Measurements from ENCODE around the gene MARCHF11. TPM values are rescaled to one million over a fixed set of nuclear protein-coding genes. Genes with fewer than 3 reads are reported as not detected.

The MARCHF11 gene
- total RNA-seq, 2 donors from 2014 or later, result not detected

GRCh38 chr5:16140944-16141343 is 38.6 kb downstream of the MARCHF11 start:
- no peak overlapping the region for H3K27ac ChIP-seq
- TF ChIP-seq, protein P1, sequence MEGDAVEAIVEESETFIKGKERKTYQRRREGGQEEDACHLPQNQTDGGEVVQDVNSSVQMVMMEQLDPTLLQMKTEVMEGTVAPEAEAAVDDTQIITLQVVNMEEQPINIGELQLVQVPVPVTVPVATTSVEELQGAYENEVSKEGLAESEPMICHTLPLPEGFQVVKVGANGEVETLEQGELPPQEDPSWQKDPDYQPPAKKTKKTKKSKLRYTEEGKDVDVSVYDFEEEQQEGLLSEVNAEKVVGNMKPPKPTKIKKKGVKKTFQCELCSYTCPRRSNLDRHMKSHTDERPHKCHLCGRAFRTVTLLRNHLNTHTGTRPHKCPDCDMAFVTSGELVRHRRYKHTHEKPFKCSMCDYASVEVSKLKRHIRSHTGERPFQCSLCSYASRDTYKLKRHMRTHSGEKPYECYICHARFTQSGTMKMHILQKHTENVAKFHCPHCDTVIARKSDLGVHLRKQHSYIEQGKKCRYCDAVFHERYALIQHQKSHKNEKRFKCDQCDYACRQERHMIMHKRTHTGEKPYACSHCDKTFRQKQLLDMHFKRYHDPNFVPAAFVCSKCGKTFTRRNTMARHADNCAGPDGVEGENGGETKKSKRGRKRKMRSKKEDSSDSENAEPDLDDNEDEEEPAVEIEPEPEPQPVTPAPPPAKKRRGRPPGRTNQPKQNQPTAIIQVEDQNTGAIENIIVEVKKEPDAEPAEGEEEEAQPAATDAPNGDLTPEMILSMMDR (IDR thresholded peaks at IDR 0.05), result no peak
- DNase-seq (ENCODE audit: low spot score) (no peak), ATAC-seq (ENCODE audit: insufficient number of reproducible peaks, low FRiP score, low read depth) (no peak)
- no peaks in the 10 kb centered on the region for H3K4me1 ChIP-seq (ENCODE audit: control insufficient read depth in 1 of 2, low read depth in 2 of 2)
- no peaks in the 10 kb centered on the region for H3K36me3 ChIP-seq
- no peaks in the 10 kb centered on the region for H3K27me3 ChIP-seq (replicated peaks; ENCODE audit: insufficient read depth)
- no peaks in the 10 kb centered on the region for H3K9me3 ChIP-seq
- H3K4me3 ChIP-seq, result no peak overlapping the region

GRCh38 chr5:16140417-16140816 is 39.2 kb downstream of the MARCHF11 start:
- Histone ChIP-seq H3K36me3 (no peaks in the 10 kb centered on the region), H3K4me1 (ENCODE audit: control insufficient read depth in 1 of 2, low read depth in 2 of 2) (no peaks in the 10 kb centered on the region), H3K9me3 (no peaks in the 10 kb centered on the region), H3K27me3 (replicated peaks; ENCODE audit: insufficient read depth) (no peaks in the 10 kb centered on the region), H3K4me3 (no peak overlapping the region), H3K27ac (no peak overlapping the region)
- TF ChIP-seq, protein P1 (IDR thresholded peaks at IDR 0.05), result no peak
- no peak for DNase-seq (ENCODE audit: low spot score)
- no peak for ATAC-seq (ENCODE audit: insufficient number of reproducible peaks, low FRiP score, low read depth)

DNA sequence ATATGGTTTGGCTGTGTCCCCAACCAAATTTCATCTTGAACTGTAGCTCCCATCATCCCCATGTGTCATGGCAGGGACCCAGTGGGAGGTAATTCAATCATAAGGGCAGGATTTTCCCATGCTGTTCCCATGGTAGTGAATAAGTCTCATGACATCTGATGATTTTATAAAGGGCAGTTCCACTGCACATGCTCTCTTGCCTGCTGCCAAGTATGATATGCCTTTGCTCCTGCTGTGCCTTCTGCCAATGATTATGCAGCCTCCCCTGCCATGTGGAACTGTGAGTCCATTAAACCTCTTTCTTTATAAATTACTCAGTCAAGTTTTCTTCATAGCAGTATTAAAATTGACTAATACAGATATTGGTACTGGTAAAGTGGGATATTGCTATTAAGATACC is 42.4 kb downstream of the MARCHF11 start:
- no peaks in the 10 kb centered on the region for H3K9me3 ChIP-seq
- H3K36me3 ChIP-seq, result no peaks in the 10 kb centered on the region
- H3K27me3 ChIP-seq (replicated peaks; ENCODE audit: insufficient read depth), result no peaks in the 10 kb centered on the region
- no peak overlapping the region for H3K27ac ChIP-seq
- ATAC-seq (ENCODE audit: insufficient number of reproducible peaks, low FRiP score, low read depth) (no peak), DNase-seq (ENCODE audit: low spot score) (no peak)
- H3K4me1 ChIP-seq (ENCODE audit: control insufficient read depth in 1 of 2, low read depth in 2 of 2), result no peaks in the 10 kb centered on the region
- no peak overlapping the region for H3K4me3 ChIP-seq
- TF ChIP-seq, protein P1 (IDR thresholded peaks at IDR 0.05), result no peak

DNA sequence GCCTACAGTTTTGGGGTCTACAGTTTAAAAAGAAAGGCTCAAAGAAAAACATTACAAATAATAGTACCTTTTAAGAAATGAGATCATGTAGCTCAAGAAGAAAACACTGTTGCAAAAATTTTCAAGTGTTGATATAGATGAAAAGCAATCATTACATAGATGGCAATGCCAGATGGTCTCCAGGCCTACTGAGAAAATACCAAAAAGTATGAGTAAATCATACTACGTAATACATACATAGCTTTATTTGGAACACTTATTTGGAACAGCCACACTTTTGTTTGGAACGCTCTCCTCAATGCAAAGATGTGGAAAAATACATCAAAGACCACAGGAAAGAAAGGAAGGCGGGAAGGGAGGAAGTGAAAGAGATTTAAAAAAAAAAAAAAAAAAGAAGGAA is 44.1 kb downstream of the MARCHF11 start:
- Histone ChIP-seq H3K9me3 (no peaks in the 10 kb centered on the region), H3K4me3 (no peak overlapping the region), H3K27ac (no peak overlapping the region), H3K27me3 (replicated peaks; ENCODE audit: insufficient read depth) (no peaks in the 10 kb centered on the region), H3K4me1 (ENCODE audit: control insufficient read depth in 1 of 2, low read depth in 2 of 2) (no peaks in the 10 kb centered on the region), H3K36me3 (no peaks in the 10 kb centered on the region)
- no peak for ATAC-seq (ENCODE audit: insufficient number of reproducible peaks, low FRiP score, low read depth)
- TF ChIP-seq, protein P1 (IDR thresholded peaks at IDR 0.05), result no peak
- no peak for DNase-seq (ENCODE audit: low spot score)

- ATAC-seq (ENCODE audit: insufficient number of reproducible peaks, low FRiP score, low read depth) (no peak), DNase-seq (ENCODE audit: low spot score) (no peak)
- Histone ChIP-seq H3K9me3 (no peaks in the 10 kb centered on the region), H3K27ac (no peak overlapping the region), H3K4me1 (ENCODE audit: control insufficient read depth in 1 of 2, low read depth in 2 of 2) (no peaks in the 10 kb centered on the region), H3K4me3 (no peak overlapping the region), H3K36me3 (no peaks in the 10 kb centered on the region), H3K27me3 (replicated peaks; ENCODE audit: insufficient read depth) (no peaks in the 10 kb centered on the region)
- TF ChIP-seq, protein P1 (IDR thresholded peaks at IDR 0.05), result no peak
Observed at GRCh38 chr5:16135003-16135402, 44.6 kb downstream of the MARCHF11 start.
